HepG2 (cell line): ENCODE data around the gene WBP1. TPM values are rescaled to one million over a fixed set of nuclear protein-coding genes. Genes with fewer than 3 reads are reported as not detected.
A peak's percentile ranks its signal among the peaks of the same experiment; 100 is the strongest.

Experiments used
- BHLHE40 ChIP-seq: IDR thresholded peaks from 2 replicates; pipeline ENCODE4 v1.6.1; 2011; ENCODE audit warnings: low read length, improper control_type of control experiment
- ELF3 ChIP-seq: IDR thresholded peaks from 2 replicates; pipeline ENCODE4 v1.6.1; 2016; ENCODE audit warnings: missing genetic modification reagents, missing compliant biosample characterization
- MAF1 ChIP-seq: sonication (generic); formaldehyde crosslinking; IDR thresholded peaks from 2 replicates; pipeline ENCODE4 v1.5.0; 2020; ENCODE audit warnings: missing genetic modification reagents, borderline replicate concordance
- MAFF ChIP-seq: IDR thresholded peaks from 2 replicates; pipeline ENCODE4 v1.6.1; 2011; ENCODE audit warnings: low read depth, low read length, improper control_type of control experiment
- NR2C2 ChIP-seq: sonication (generic); formaldehyde crosslinking; IDR thresholded peaks from 2 replicates; pipeline ENCODE4 v1.4.0; 2020; ENCODE audit warnings: missing genetic modification reagents, mild to moderate bottlenecking, moderate library complexity, borderline replicate concordance
- PRDM10 ChIP-seq: sonication (generic); formaldehyde crosslinking; IDR thresholded peaks from 2 replicates; pipeline ENCODE4 v1.4.0; 2020; ENCODE audit warnings: low read depth, missing genetic modification reagents
- SAFB2 ChIP-seq: sonication (generic); formaldehyde crosslinking; IDR thresholded peaks from 2 replicates; pipeline ENCODE4 v1.5.1; 2020; ENCODE audit warnings: missing genetic modification reagents, low read depth, mild to moderate bottlenecking, borderline replicate concordance
- SRSF1 ChIP-seq: fragments of 200-400 bp; formaldehyde crosslinking; optimal IDR thresholded peaks from 2 replicates; pipeline ENCODE3; 2017; ENCODE audit warnings: mild to moderate bottlenecking, low read depth, low read length, moderate library complexity
- SSRP1 ChIP-seq: IDR thresholded peaks from 2 replicates; pipeline ENCODE4 v1.6.1; 2016; ENCODE audit warnings: control low read depth
- TFDP2 ChIP-seq: sonication (generic); formaldehyde crosslinking; IDR thresholded peaks from 2 replicates; pipeline ENCODE4 v1.4.0; 2020; ENCODE audit warnings: missing genetic modification reagents
- ZNF3 ChIP-seq: IDR thresholded peaks from 2 replicates; pipeline ENCODE4 v1.7.0; 2017; ENCODE audit warnings: inconsistent platforms
- ZNF34 ChIP-seq: sonication (generic); formaldehyde crosslinking; IDR thresholded peaks from 2 replicates; pipeline ENCODE4 v1.4.0; 2020; ENCODE audit warnings: mild to moderate bottlenecking, missing genetic modification reagents, borderline replicate concordance
- ZNF550 ChIP-seq: sonication (generic); formaldehyde crosslinking; IDR thresholded peaks from 2 replicates; pipeline ENCODE4 v1.4.0; 2020; ENCODE audit warnings: mild to moderate bottlenecking, missing genetic modification reagents, borderline replicate concordance
- ZNF567 ChIP-seq: sonication (generic); formaldehyde crosslinking; IDR thresholded peaks from 2 replicates; pipeline ENCODE4 v1.8.1; 2023; ENCODE audit warnings: mild to moderate bottlenecking, missing genetic modification reagents, borderline replicate concordance
- ZNF609 ChIP-seq: sonication (generic); formaldehyde crosslinking; IDR thresholded peaks from 2 replicates; pipeline ENCODE4 v1.4.0; 2020; ENCODE audit warnings: mild to moderate bottlenecking, missing genetic modification reagents, borderline replicate concordance
- ZNF746 ChIP-seq: sonication (generic); formaldehyde crosslinking; IDR thresholded peaks from 2 replicates; pipeline ENCODE4 v1.8.0; 2022; ENCODE audit warnings: mild to moderate bottlenecking, missing genetic modification reagents
- ZNF768 ChIP-seq: sonication (generic); formaldehyde crosslinking; IDR thresholded peaks from 2 replicates; pipeline ENCODE4 v1.4.0; 2020; ENCODE audit warnings: missing genetic modification reagents
- ZSCAN21 ChIP-seq: sonication (generic); formaldehyde crosslinking; IDR thresholded peaks from 2 replicates; pipeline ENCODE4 v1.8.0; 2022; ENCODE audit warnings: mild to moderate bottlenecking, missing genetic modification reagents, moderate library complexity, borderline replicate concordance
- ZSCAN9 ChIP-seq: IDR thresholded peaks from 2 replicates; pipeline ENCODE4 v1.6.1; 2016; ENCODE audit warnings: borderline replicate concordance
- polyA plus RNA-seq, 8 experiments: library from polyadenylated mRNA; depleted of rRNA in 3 of 8; stranded (reverse) in 7 of 8; unstranded in 1 of 8; fragments of >200 nt; fragmentation: Illumina TruSeq in 4 of 8; extraction: Trizol in 4 of 8; gene quantifications; 2 replicates each; pipeline versions ENCODE4 v1.2.1 to v1.2.3, GENCODE V29; 2011 to 2016; ENCODE audit warnings: low read depth in 4 of 8, missing spikeins in 1 of 8, mixed read lengths in 1 of 8; ENCODE audit not compliant: insufficient read depth in 1 of 8
- total RNA-seq, 5 experiments: library from RNA; depleted of rRNA; stranded (reverse); fragments of >200 nt; fragmentation: Illumina TruSeq; extraction: Trizol; gene quantifications; 2 replicates each; pipeline ENCODE4 v1.2.3, GENCODE V29; 2016; ENCODE audit warnings: low read depth in 1 of 5

WBP1 gene
- total and polyA plus RNA-seq, 2 of the 13 experiments (the other 11 are each of a cell fraction or from before 2014, with no cell fraction given), result 38.8 to 85.7 TPM

GRCh38 chr2:74413001-74413698, 45.1 kb upstream of the WBP1 start (continued):
- TF ChIP-seq ELF3 (CRISPR knock-in tag) (0 out of 2 replicates have a peak, but pooled peaks have one; percentile 42), PRDM10 (CRISPR knock-in tag) (no peak), MAF1 (no peak), ZNF567 (CRISPR knock-in tag) (no peak), ZSCAN9 (CRISPR knock-in tag) (peak; percentile 46; the same call in 1 of the 2 replicates), ZNF3 (CRISPR knock-in tag) (no peak), ZNF550 (CRISPR knock-in tag) (0 out of 2 replicates have a peak, but pooled peaks have one; percentile 59), ZNF746 (CRISPR knock-in tag) (no peak), SAFB2 (CRISPR knock-in tag) (no peak), MAFF (no peak), SRSF1 (no peak), ZNF768 (CRISPR knock-in tag) (no peak), ZNF34 (no peak), ZSCAN21 (no peak; the same call in 1 of the 2 replicates), TFDP2 (CRISPR knock-in tag) (no peak), SSRP1 (CRISPR knock-in tag) (no peak), ZNF609 (no peak), BHLHE40 (no peak), NR2C2 (CRISPR knock-in tag) (no peak)
